ENCODE data around the gene CELSR1. TPM values are rescaled to one million over a fixed set of nuclear protein-coding genes. Genes with fewer than 3 reads are reported as not detected.

Gene CELSR1
- total RNA-seq, 1 donor from 2014 or later, result 27.9 TPM

- Mint-ChIP-seq H3K27ac (ENCODE audit: unreplicated experiment) (peak overlapping the region; percentile 69), H3K27me3 (ENCODE audit: low read depth) (no peaks in the 10 kb centered on the region)
These were observed 72.1 kb downstream of the CELSR1 start for GRCh38 chr22:46465345-46465720.

GRCh38 chr22:46464701-46465344, 72.6 kb downstream of the CELSR1 start:
- no peak overlapping the region for H3K27ac Mint-ChIP-seq (ENCODE audit: unreplicated experiment)
- no peaks in the 10 kb centered on the region for H3K9me3 Mint-ChIP-seq (ENCODE audit: low read depth)
- DNase-seq (ENCODE audit: low spot score), result no peak
- H3K36me3 Mint-ChIP-seq (ENCODE audit: low read depth), result peaks cover 8% of the 10 kb centered on the region
- no peak overlapping the region for H3K4me3 Mint-ChIP-seq (ENCODE audit: unreplicated experiment)
- H3K4me1 Mint-ChIP-seq (ENCODE audit: low read depth), result peaks cover 26% of the 10 kb centered on the region
- no peak for TF ChIP-seq CTCF (IDR thresholded peaks at IDR 0.05)
- H3K27me3 Mint-ChIP-seq (ENCODE audit: low read depth), result no peaks in the 10 kb centered on the region

More at GRCh38 chr22:46465345-46465720, 72.1 kb downstream of the CELSR1 start:
- no peak for TF ChIP-seq CTCF (IDR thresholded peaks at IDR 0.05)
- H3K4me1 Mint-ChIP-seq (ENCODE audit: low read depth), result peaks cover 23% of the 10 kb centered on the region
- H3K36me3 Mint-ChIP-seq (ENCODE audit: low read depth), result peaks cover 5% of the 10 kb centered on the region
- no peak for DNase-seq (ENCODE audit: low spot score)
- no peak overlapping the region for H3K4me3 Mint-ChIP-seq (ENCODE audit: unreplicated experiment)
- H3K9me3 Mint-ChIP-seq (ENCODE audit: low read depth), result no peaks in the 10 kb centered on the region

- Mint-ChIP-seq H3K9me3 (ENCODE audit: low read depth) (no peaks in the 10 kb centered on the region), H3K27ac (ENCODE audit: unreplicated experiment) (no peak overlapping the region), H3K4me3 (ENCODE audit: unreplicated experiment) (no peak overlapping the region), H3K36me3 (ENCODE audit: low read depth) (peaks cover 8% of the 10 kb centered on the region), H3K27me3 (ENCODE audit: low read depth) (no peaks in the 10 kb centered on the region), H3K4me1 (ENCODE audit: low read depth) (peaks cover 26% of the 10 kb centered on the region)
- no peak for DNase-seq (ENCODE audit: low spot score)
- no peak for TF ChIP-seq CTCF (IDR thresholded peaks at IDR 0.05)
These were observed 73.1 kb downstream of the CELSR1 start for GRCh38 chr22:46464296-46464695.

- H3K27ac Mint-ChIP-seq (ENCODE audit: unreplicated experiment), result no peak overlapping the region
These were observed 73.8 kb downstream of the CELSR1 start for GRCh38 chr22:46463435-46464227.

More at GRCh38 chr22:46463435-46464227, 73.8 kb downstream of the CELSR1 start:
- Mint-ChIP-seq H3K4me1 (ENCODE audit: low read depth) (peaks cover 26% of the 10 kb centered on the region), H3K27me3 (ENCODE audit: low read depth) (no peaks in the 10 kb centered on the region), H3K9me3 (ENCODE audit: low read depth) (no peaks in the 10 kb centered on the region), H3K4me3 (ENCODE audit: unreplicated experiment) (no peak overlapping the region), H3K36me3 (ENCODE audit: low read depth) (peaks cover 8% of the 10 kb centered on the region)
- DNase-seq (ENCODE audit: low spot score), result no peak
- no peak for TF ChIP-seq CTCF (IDR thresholded peaks at IDR 0.05)
